GM23248 (cell line): ENCODE results near the gene NMT1.

Experiments
- EZH2 ChIP-seq: fragments of 200-600 bp; sonication (generic); IDR thresholded peaks from 2 replicates; pipeline ENCODE4 v1.6.1; 2018; ENCODE audit warnings: antibody characterized with exemption, mild to moderate bottlenecking; ENCODE audit not compliant: insufficient read depth, poor library complexity, severe bottlenecking
- EZH2phosphoT487 ChIP-seq: fragments of 200-600 bp; sonication (generic); IDR thresholded peaks from 2 replicates; pipeline ENCODE4 v1.6.1; 2018; ENCODE audit warnings: antibody characterized with exemption, moderate library complexity, mild to moderate bottlenecking, low read depth; ENCODE audit not compliant: insufficient read depth

DNA sequence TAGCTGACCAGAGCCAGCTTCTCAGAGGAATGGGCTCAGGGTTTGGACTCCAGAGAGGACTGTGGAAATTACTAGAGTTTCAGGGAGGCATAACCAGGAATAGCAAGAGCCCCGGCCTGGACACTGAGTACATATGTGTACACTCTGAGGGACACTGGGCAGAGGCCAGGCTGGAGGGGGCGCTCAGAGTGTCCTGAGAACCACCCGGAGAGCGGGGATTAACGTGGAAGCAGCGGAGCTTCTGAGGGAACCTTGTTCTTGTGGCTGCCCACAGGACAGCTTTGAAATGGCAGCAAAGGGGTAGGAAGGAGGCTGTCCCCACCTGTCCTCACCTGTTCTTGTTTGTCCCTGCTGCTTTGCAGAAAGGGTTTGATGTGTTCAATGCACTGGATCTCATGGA, 43.4 kb downstream of the NMT1 start:
- TF ChIP-seq EZH2 (no peak), EZH2phosphoT487 (no peak)
